ENCODE measurements around the gene ADCY10. TPM values are rescaled to one million over a fixed set of nuclear protein-coding genes. Genes with fewer than 3 reads are reported as not detected.

The ADCY10 gene
- total and polyA plus RNA-seq, 9 of the 15 experiments (the other 6 are each of a cell fraction or from before 2014, with no cell fraction given): 0.08 to 0.86 (median 0.22) TPM

GRCh38 chr1:167924102-167924501 lies 10.2 kb upstream of the ADCY10 start (continued):
- TF ChIP-seq BRF2 (IDR thresholded peaks at IDR 0.05; ENCODE audit: borderline replicate concordance, insufficient read depth, insufficient read length) (no peak), MEIS2 (IDR thresholded peaks at IDR 0.05; ENCODE audit: partially characterized antibody) (no peak), ZNF449 (CRISPR knock-in tag; IDR thresholded peaks at IDR 0.05) (no peak), MTA2 (IDR thresholded peaks at IDR 0.05; ENCODE audit: low read depth) (no peak), KAT7 (CRISPR knock-in tag; IDR thresholded peaks at IDR 0.05; ENCODE audit: borderline replicate concordance) (no peak), NCOR1 (IDR thresholded peaks at IDR 0.05) (peak; percentile 61), EP400 (IDR thresholded peaks at IDR 0.05) (0 out of 2 replicates have a peak, but pooled peaks have one; percentile 50), MCM5 (IDR thresholded peaks at IDR 0.05; ENCODE audit: low read depth) (no peak), ARID3A (IDR thresholded peaks at IDR 0.05; ENCODE audit: borderline replicate concordance, low read depth, low read length) (peak; percentile 40; the same call in 1 of the 2 replicates), TEAD4 (IDR thresholded peaks at IDR 0.05; ENCODE audit: low read length) (peak; percentile 66; the same call in 1 of the 2 replicates), TEAD4 (CRISPR knock-in tag; IDR thresholded peaks at IDR 0.05; ENCODE audit: borderline replicate concordance) (no peak), FOXK2 (conservative IDR thresholded peaks at IDR 0.05 in 1 of 2, IDR thresholded peaks at IDR 0.05 in 1 of 2; ENCODE audit: low read depth in 2 of 2) (no peak), GATA2 (CRISPR knock-in tag; IDR thresholded peaks at IDR 0.05) (no peak), KDM1A (IDR thresholded peaks at IDR 0.05) (no peak), RFX1 (IDR thresholded peaks at IDR 0.05) (no peak), BHLHE40 (IDR thresholded peaks at IDR 0.05; ENCODE audit: low read length) (no peak), MCM3 (IDR thresholded peaks at IDR 0.05) (no peak), TCF3 (CRISPR knock-in tag; IDR thresholded peaks at IDR 0.05) (peak; percentile 63), CHD2 (IDR thresholded peaks at IDR 0.05; ENCODE audit: low read depth, low read length) (no peak), TAL1 (IDR thresholded peaks at IDR 0.05) (peak; percentile 47; the same call in 1 of the 2 replicates), POLR2AphosphoS5 (IDR thresholded peaks at IDR 0.05; ENCODE audit: control insufficient read depth, insufficient read depth, low read depth, low read length) (no peak; the same call in 1 of the 2 replicates), HDAC1 (IDR thresholded peaks at IDR 0.05) (no peak), FIP1L1 (IDR thresholded peaks at IDR 0.05; ENCODE audit: low read depth, low read length, poor library complexity, severe bottlenecking) (no peak), KLF16 (IDR thresholded peaks at IDR 0.05) (no peak), TCF15 (CRISPR knock-in tag; IDR thresholded peaks at IDR 0.05) (no peak), RUNX1 (IDR thresholded peaks at IDR 0.05; ENCODE audit: low read depth) (no peak), ATF7 (IDR thresholded peaks at IDR 0.05) (no peak)
